HEK293 (cell line): Measurements from ENCODE around the gene PPP4R2.

Source experiments
- CTCF ChIA-PET: fragments of 350-600 bp; formaldehyde crosslinking; extraction: SDS; loops from one replicate; lab custom pipeline; 2021; ENCODE audit warnings: antibody characterized with exemption; lab: Yijun Ruan, JAX
- POLR2A ChIA-PET: fragments of 300-600 bp; formaldehyde crosslinking; extraction: SDS; loops from one replicate; lab custom pipeline; 2020; ENCODE audit warnings: antibody characterized with exemption, inconsistent platforms; lab: Yijun Ruan, JAX
- H3K27ac ChIP-seq: fragments of 200-500 bp; sonication (Bioruptor generic); 2 replicates; pipeline ENCODE4 v1.5.1; 2014; ENCODE audit warnings: low read depth, low read length, control low read depth, inconsistent platforms; ENCODE audit errors: extremely low read depth
- H3K36me3 ChIP-seq, 2 experiments: fragments of 200-500 bp in 1 of 2; sonication (Bioruptor generic) in 1 of 2; 1 replicate in 1 of 2; 2 replicates in 1 of 2; pipeline ENCODE4 v1.5.1; 2014 to 2017; ENCODE audit warnings: inconsistent platforms in 2 of 2, low read length in 2 of 2; ENCODE audit not compliant: control insufficient read depth in 2 of 2, insufficient read depth in 1 of 2
- H3K4me1 ChIP-seq: fragments of 200-500 bp; sonication (Bioruptor generic); 2 replicates; pipeline ENCODE4 v1.5.1; 2014; ENCODE audit warnings: mild to moderate bottlenecking, low read length, inconsistent platforms; ENCODE audit not compliant: control insufficient read depth, insufficient read depth
- H3K4me3 ChIP-seq: 2 replicates; pipeline ENCODE4 v1.5.1; 2011; ENCODE audit warnings: low read depth, mild to moderate bottlenecking, control low read depth, low read length, moderate library complexity
- H3K9me3 ChIP-seq: fragments of 200-500 bp; sonication (Bioruptor generic); 2 replicates; pipeline ENCODE4 v1.5.1; 2014; ENCODE audit warnings: low read depth, low read length, inconsistent platforms; ENCODE audit not compliant: control insufficient read depth, insufficient read depth
- GLI4 ChIP-seq: fragments of 450-650 bp; formaldehyde crosslinking; IDR thresholded peaks from 2 replicates; pipeline ENCODE4 v1.5.1; 2016; ENCODE audit warnings: missing biosample characterization, missing genetic modification characterization
- HOXA7 ChIP-seq: sonication (generic); formaldehyde crosslinking; IDR thresholded peaks from 2 replicates; pipeline ENCODE4 v1.8.1; 2022; ENCODE audit warnings: missing genetic modification reagents, borderline replicate concordance
- SALL2 ChIP-seq: fragments of 450-650 bp; formaldehyde crosslinking; IDR thresholded peaks from 2 replicates; pipeline ENCODE4 v1.5.0; 2017; ENCODE audit warnings: missing biosample characterization, mild to moderate bottlenecking, missing genetic modification characterization, borderline replicate concordance
- ZNF132 ChIP-seq: fragments of 450-650 bp; formaldehyde crosslinking; IDR thresholded peaks from 2 replicates; pipeline ENCODE4 v1.5.1; 2017; ENCODE audit warnings: missing biosample characterization, missing genetic modification characterization, borderline replicate concordance
- ZNF202 ChIP-seq: fragments of 450-650 bp; formaldehyde crosslinking; IDR thresholded peaks from 2 replicates; pipeline ENCODE4 v1.5.1; 2016; ENCODE audit warnings: missing biosample characterization, missing genetic modification characterization, borderline replicate concordance
- ZNF239 ChIP-seq: fragments of 450-650 bp; formaldehyde crosslinking; IDR thresholded peaks from 2 replicates; pipeline ENCODE4 v1.5.1; 2016; ENCODE audit warnings: missing biosample characterization, missing genetic modification characterization
- ZNF248 ChIP-seq: fragments of 450-650 bp; formaldehyde crosslinking; IDR thresholded peaks from 2 replicates; pipeline ENCODE4 v1.5.1; 2017; ENCODE audit warnings: missing biosample characterization, missing genetic modification characterization
- ZNF521 ChIP-seq: fragments of 450-650 bp; formaldehyde crosslinking; IDR thresholded peaks from 2 replicates; pipeline ENCODE4 v1.5.1; 2017; ENCODE audit warnings: missing biosample characterization, mild to moderate bottlenecking, missing genetic modification characterization
- ZNF544 ChIP-seq: fragments of 450-650 bp; formaldehyde crosslinking; IDR thresholded peaks from 2 replicates; pipeline ENCODE4 v1.5.0; 2017; ENCODE audit warnings: missing biosample characterization, missing genetic modification characterization
- ZNF555 ChIP-seq: fragments of 450-650 bp; formaldehyde crosslinking; conservative IDR thresholded peaks from 2 replicates; pipeline ENCODE4 v1.5.1; 2017; ENCODE audit warnings: missing biosample characterization, mild to moderate bottlenecking, missing genetic modification characterization, inconsistent platforms
- ZNF571 ChIP-seq: fragments of 450-650 bp; formaldehyde crosslinking; IDR thresholded peaks from 2 replicates; pipeline ENCODE4 v1.5.0; 2017; ENCODE audit warnings: missing biosample characterization, missing genetic modification characterization
- ZNF658 ChIP-seq: fragments of 450-650 bp; formaldehyde crosslinking; IDR thresholded peaks from 2 replicates; pipeline ENCODE4; 2016; ENCODE audit warnings: missing biosample characterization, missing genetic modification characterization
- ZNF660 ChIP-seq: fragments of 450-650 bp; IDR thresholded peaks from 2 replicates; pipeline ENCODE4 v1.5.1; 2018; ENCODE audit warnings: missing biosample characterization, mild to moderate bottlenecking, missing genetic modification characterization
- ZNF677 ChIP-seq: fragments of 450-650 bp; IDR thresholded peaks from 2 replicates; pipeline ENCODE4 v1.5.0; 2018; ENCODE audit warnings: missing biosample characterization, mild to moderate bottlenecking, missing genetic modification characterization, moderate library complexity
- TF ChIP-seq, protein P1 (sequence below): fragments of 450-650 bp; formaldehyde crosslinking; IDR thresholded peaks from 2 replicates; pipeline ENCODE4 v1.5.1; 2016; ENCODE audit warnings: missing biosample characterization, missing genetic modification characterization
- TF ChIP-seq, protein P2 (sequence below): fragments of 450-650 bp; formaldehyde crosslinking; IDR thresholded peaks from 2 replicates; pipeline ENCODE4 v1.5.1; 2016; ENCODE audit warnings: missing biosample characterization, missing genetic modification characterization
- TF ChIP-seq, protein P3 (sequence below): fragments of 450-650 bp; formaldehyde crosslinking; IDR thresholded peaks from 2 replicates; pipeline ENCODE4 v1.5.1; 2016; ENCODE audit warnings: missing biosample characterization, missing genetic modification characterization
- TF ChIP-seq, protein P4 (sequence below): fragments of 450-650 bp; formaldehyde crosslinking; IDR thresholded peaks from 2 replicates; pipeline ENCODE4 v1.5.1; 2016; ENCODE audit warnings: missing biosample characterization, missing genetic modification characterization
- TF ChIP-seq, protein P5 (sequence below): fragments of 450-650 bp; formaldehyde crosslinking; IDR thresholded peaks from 2 replicates; pipeline ENCODE4 v1.5.1; 2016; ENCODE audit warnings: missing biosample characterization, missing genetic modification characterization

The PPP4R2 gene

DNA sequence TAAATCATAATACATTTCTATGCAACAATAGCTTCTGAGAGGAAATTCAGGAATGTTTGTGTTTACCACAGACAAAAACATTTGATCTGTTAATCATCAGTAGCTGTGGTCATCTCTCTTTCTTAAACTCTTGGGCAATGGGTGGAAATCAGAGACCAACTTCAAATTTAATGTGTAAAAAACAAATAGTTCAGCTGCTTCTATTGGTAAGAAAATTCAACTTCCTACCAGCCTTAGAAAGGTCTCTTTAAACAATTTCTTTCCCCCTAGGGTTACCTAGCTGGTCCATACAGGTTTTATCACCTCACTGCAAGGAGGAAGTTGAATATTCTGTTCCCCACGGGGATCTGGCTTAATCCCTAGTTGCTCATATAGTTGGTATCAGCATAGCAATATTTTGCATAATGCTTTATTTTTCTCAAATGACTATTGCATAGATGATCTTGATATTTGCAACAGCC, 20.3 kb upstream of the PPP4R2 start:
- H3K4me1 ChIP-seq, result no peaks in the 10 kb centered on the region
- no peak for TF ChIP-seq GLI4 (tag by site-specific recombination)
- no peak for TF ChIP-seq ZNF544 (tag by site-specific recombination)
- TF ChIP-seq ZNF239 (tag by site-specific recombination), result no peak
- no peak for TF ChIP-seq ZNF677
- TF ChIP-seq, protein P1, sequence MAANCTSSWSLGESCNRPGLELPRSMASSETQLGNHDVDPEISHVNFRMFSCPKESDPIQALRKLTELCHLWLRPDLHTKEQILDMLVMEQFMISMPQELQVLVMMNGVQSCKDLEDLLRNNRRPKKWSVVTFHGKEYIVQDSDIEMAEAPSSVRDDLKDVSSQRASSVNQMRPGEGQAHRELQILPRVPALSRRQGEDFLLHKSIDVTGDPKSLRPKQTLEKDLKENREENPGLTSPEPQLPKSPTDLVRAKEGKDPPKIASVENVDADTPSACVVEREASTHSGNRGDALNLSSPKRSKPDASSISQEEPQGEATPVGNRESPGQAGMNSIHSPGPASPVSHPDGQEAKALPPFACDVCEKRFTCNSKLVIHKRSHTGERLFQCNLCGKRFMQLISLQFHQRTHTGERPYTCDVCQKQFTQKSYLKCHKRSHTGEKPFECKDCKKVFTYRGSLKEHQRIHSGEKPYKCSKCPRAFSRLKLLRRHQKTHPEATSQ (tag by site-specific recombination), result no peak
- no peak for TF ChIP-seq ZNF555 (tag by site-specific recombination)
- no peak for TF ChIP-seq ZNF132 (tag by site-specific recombination)
- no peak for TF ChIP-seq ZNF660 (tag by site-specific recombination)
- no peak for TF ChIP-seq ZNF658
- no peak for TF ChIP-seq SALL2
- no peak for TF ChIP-seq ZNF202 (tag by site-specific recombination)
- TF ChIP-seq, protein P2, sequence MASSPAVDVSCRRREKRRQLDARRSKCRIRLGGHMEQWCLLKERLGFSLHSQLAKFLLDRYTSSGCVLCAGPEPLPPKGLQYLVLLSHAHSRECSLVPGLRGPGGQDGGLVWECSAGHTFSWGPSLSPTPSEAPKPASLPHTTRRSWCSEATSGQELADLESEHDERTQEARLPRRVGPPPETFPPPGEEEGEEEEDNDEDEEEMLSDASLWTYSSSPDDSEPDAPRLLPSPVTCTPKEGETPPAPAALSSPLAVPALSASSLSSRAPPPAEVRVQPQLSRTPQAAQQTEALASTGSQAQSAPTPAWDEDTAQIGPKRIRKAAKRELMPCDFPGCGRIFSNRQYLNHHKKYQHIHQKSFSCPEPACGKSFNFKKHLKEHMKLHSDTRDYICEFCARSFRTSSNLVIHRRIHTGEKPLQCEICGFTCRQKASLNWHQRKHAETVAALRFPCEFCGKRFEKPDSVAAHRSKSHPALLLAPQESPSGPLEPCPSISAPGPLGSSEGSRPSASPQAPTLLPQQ (tag by site-specific recombination), result no peak
- TF ChIP-seq ZNF571, result no peak
- TF ChIP-seq, protein P3, sequence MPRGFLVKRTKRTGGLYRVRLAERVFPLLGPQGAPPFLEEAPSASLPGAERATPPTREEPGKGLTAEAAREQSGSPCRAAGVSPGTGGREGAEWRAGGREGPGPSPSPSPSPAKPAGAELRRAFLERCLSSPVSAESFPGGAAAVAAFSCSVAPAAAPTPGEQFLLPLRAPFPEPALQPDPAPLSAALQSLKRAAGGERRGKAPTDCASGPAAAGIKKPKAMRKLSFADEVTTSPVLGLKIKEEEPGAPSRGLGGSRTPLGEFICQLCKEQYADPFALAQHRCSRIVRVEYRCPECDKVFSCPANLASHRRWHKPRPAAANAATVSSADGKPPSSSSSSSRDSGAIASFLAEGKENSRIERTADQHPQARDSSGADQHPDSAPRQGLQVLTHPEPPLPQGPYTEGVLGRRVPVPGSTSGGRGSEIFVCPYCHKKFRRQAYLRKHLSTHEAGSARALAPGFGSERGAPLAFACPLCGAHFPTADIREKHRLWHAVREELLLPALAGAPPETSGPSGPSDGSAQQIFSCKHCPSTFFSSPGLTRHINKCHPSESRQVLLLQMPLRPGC (tag by site-specific recombination), result no peak
- TF ChIP-seq, protein P4, sequence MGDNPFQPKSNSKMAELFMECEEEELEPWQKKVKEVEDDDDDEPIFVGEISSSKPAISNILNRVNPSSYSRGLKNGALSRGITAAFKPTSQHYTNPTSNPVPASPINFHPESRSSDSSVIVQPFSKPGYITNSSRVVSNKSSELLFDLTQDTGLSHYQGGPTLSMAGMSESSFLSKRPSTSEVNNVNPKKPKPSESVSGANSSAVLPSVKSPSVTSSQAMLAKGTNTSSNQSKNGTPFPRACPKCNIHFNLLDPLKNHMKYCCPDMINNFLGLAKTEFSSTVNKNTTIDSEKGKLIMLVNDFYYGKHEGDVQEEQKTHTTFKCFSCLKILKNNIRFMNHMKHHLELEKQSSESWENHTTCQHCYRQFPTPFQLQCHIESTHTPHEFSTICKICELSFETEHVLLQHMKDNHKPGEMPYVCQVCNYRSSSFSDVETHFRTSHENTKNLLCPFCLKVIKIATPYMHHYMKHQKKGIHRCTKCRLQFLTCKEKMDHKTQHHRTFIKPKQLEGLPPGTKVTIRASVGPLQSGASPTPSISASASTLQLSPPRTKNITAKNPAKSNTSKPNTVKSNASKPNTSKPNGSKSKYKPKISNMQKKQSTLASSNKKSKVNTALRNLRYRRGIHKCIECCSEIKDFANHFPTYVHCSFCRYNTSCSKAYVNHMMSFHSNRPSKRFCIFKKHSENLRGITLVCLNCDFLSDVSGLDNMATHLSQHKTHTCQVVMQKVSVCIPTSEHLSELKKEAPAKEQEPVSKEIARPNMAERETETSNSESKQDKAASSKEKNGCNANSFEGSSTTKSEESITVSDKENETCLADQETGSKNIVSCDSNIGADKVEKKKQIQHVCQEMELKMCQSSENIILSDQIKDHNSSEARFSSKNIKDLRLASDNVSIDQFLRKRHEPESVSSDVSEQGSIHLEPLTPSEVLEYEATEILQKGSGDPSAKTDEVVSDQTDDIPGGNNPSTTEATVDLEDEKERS, result no peak
- TF ChIP-seq HOXA7 (CRISPR knock-in tag), result no peak
- TF ChIP-seq, protein P5, sequence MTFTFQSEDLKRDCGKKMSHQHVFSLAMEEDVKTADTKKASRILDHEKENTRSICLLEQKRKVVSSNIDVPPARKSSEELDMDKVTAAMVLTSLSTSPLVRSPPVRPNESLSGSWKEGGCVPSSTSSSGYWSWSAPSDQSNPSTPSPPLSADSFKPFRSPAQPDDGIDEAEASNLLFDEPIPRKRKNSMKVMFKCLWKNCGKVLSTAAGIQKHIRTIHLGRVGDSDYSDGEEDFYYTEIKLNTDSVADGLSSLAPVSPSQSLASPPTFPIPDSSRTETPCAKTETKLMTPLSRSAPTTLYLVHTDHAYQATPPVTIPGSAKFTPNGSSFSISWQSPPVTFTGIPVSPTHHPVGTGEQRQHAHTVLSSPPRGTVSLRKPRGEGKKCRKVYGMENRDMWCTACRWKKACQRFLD (tag by site-specific recombination), result no peak
- no peak for TF ChIP-seq ZNF248 (tag by site-specific recombination)
- no peak for TF ChIP-seq ZNF521 (tag by site-specific recombination)
- no peak overlapping the region for H3K4me3 ChIP-seq
- no peaks in the 10 kb centered on the region for H3K9me3 ChIP-seq
- POLR2A ChIA-PET, result no interaction called here
- no peak overlapping the region for H3K27ac ChIP-seq
- no peaks in the 10 kb centered on the region for H3K36me3 ChIP-seq
- CTCF ChIA-PET, result no interaction called here
